MCF 10A (cell line): ENCODE results near the gene ABCA12. TPM values are rescaled to one million over a fixed set of nuclear protein-coding genes. Genes with fewer than 3 reads are reported as not detected.

Source experiments
- BruUV-seq: library from RNA; stranded (reverse); fragments of 400-500 nt; replicated peaks from 2 replicates; lab custom pipeline; 2021; lab: Mats Ljungman, UMichigan
- CTCF ChIA-PET: fragments of 300-600 bp; sonication (Branson Sonifier 250); formaldehyde crosslinking; extraction: SDS; loops from one replicate; lab custom pipeline; 2021; ENCODE audit warnings: antibody characterized with exemption, inconsistent platforms; lab: Yijun Ruan, JAX
- POLR2A ChIA-PET: fragments of 300-600, 350-650 bp; sonication (Branson Sonifier 250); formaldehyde crosslinking; extraction: SDS; loops from one replicate; lab custom pipeline; 2020; ENCODE audit warnings: antibody characterized with exemption, inconsistent platforms; lab: Yijun Ruan, JAX
- DNase-seq: peaks from one replicate; pipeline ENCODE4 v3.0.0-alpha.2; 2018; ENCODE audit not compliant: unreplicated experiment
- H3K27ac Mint-ChIP-seq: one replicate; pipeline ENCODE4 v1.8.0; 2022; ENCODE audit warnings: mild to moderate bottlenecking, low read depth, mixed read lengths; ENCODE audit not compliant: unreplicated experiment
- H3K27me3 Mint-ChIP-seq: one replicate; pipeline ENCODE4 v1.8.0; 2022; ENCODE audit warnings: mixed read lengths; ENCODE audit not compliant: insufficient read depth, unreplicated experiment
- H3K36me3 Mint-ChIP-seq: one replicate; pipeline ENCODE4 v1.8.0; 2022; ENCODE audit warnings: mild to moderate bottlenecking, moderate library complexity, mixed read lengths; ENCODE audit not compliant: insufficient read depth, unreplicated experiment
- H3K4me1 Mint-ChIP-seq: one replicate; pipeline ENCODE4 v1.8.0; 2022; ENCODE audit warnings: mixed read lengths; ENCODE audit not compliant: insufficient read depth, unreplicated experiment
- H3K4me3 Mint-ChIP-seq: one replicate; pipeline ENCODE4 v1.8.0; 2022; ENCODE audit warnings: mild to moderate bottlenecking, moderate library complexity, mixed read lengths; ENCODE audit not compliant: unreplicated experiment
- H3K9me3 Mint-ChIP-seq: one replicate; pipeline ENCODE4 v1.8.0; 2022; ENCODE audit warnings: mixed read lengths; ENCODE audit not compliant: unreplicated experiment
- CTCF ChIP-seq: fragments of 200-600 bp; IDR thresholded peaks from one replicate; pipeline ENCODE4 v1.8.0; 2022; ENCODE audit warnings: antibody characterized with exemption, mild to moderate bottlenecking; ENCODE audit not compliant: unreplicated experiment
- intact Hi-C: fragments of 100-400 bp; cut with micrococcal nuclease; formaldehyde crosslinking; loops from 2 replicates; pipeline ENCODE4 v1.14.1; 2022
- total RNA-seq: library from RNA; stranded (reverse); gene quantifications from 2 replicates; pipeline ENCODE4 v1.2.3, GENCODE V29; 2022

Gene ABCA12
- total RNA-seq, 1 experiment from 2014 or later, result 37.8 TPM

- no peak for TF ChIP-seq CTCF
- no TSS peak for BruUV-seq
- Mint-ChIP-seq H3K4me1 (no peaks in the 10 kb centered on the region), H3K27me3 (no peaks in the 10 kb centered on the region), H3K4me3 (no peak overlapping the region), H3K9me3 (no peaks in the 10 kb centered on the region), H3K36me3 (no peaks in the 10 kb centered on the region), H3K27ac (no peak overlapping the region)
- ChIA-PET POLR2A (interaction anchor here (0.7 kb wide), 1 partner anchor 23 kb away, joined by 3 read pairs; no protein-coding TSS in a partner anchor), CTCF (interaction anchor here (0.7 kb wide), 1 partner anchor 218 kb away, joined by 3 read pairs; no protein-coding TSS in a partner anchor)
- intact Hi-C loops, result no loop called here
- no peak for DNase-seq
Observed at GRCh38 chr2:215082446-215082845, 56.0 kb downstream of the ABCA12 start.

- Mint-ChIP-seq H3K27ac (no peak overlapping the region), H3K27me3 (no peaks in the 10 kb centered on the region), H3K4me3 (no peak overlapping the region), H3K36me3 (no peaks in the 10 kb centered on the region), H3K4me1 (no peaks in the 10 kb centered on the region), H3K9me3 (no peaks in the 10 kb centered on the region)
- intact Hi-C loops, result no loop called here
- POLR2A ChIA-PET, result no interaction called here
- DNase-seq, result no peak
- no peak for TF ChIP-seq CTCF
- no TSS peak for BruUV-seq
- CTCF ChIA-PET, result interaction anchor here (0.6 kb wide), 1 partner anchor 953 kb away, joined by 5 read pairs; no protein-coding TSS in a partner anchor
Observed at GRCh38 chr2:215080545-215080944, 57.9 kb downstream of the ABCA12 start.

- DNase-seq, result peak; percentile 80
- intact Hi-C loops, result loop anchor here (1.0 kb wide), 2 partner anchors 34 to 94 kb away; no protein-coding TSS in a partner anchor
- no peak for TF ChIP-seq CTCF
- no TSS peak for BruUV-seq
- Mint-ChIP-seq H3K4me3 (no peak overlapping the region), H3K27ac (peak overlapping the region; percentile 68), H3K4me1 (peaks cover 9% of the 10 kb centered on the region), H3K27me3 (no peaks in the 10 kb centered on the region), H3K9me3 (no peaks in the 10 kb centered on the region), H3K36me3 (peaks cover 5% of the 10 kb centered on the region)
- CTCF ChIA-PET, result no interaction called here
- POLR2A ChIA-PET, result interaction anchor here (1.0 to 1.3 kb wide), 5 partner anchors 19 to 118 kb away, joined by 3 to 11 read pairs (median 4); no protein-coding TSS in a partner anchor
Observed at GRCh38 chr2:215071676-215072075, 66.8 kb downstream of the ABCA12 start.

GRCh38 chr2:215068399-215068798 is 70.0 kb downstream of the ABCA12 start:
- no TSS peak for BruUV-seq
- intact Hi-C loops, result no loop called here
- DNase-seq, result no peak
- ChIA-PET POLR2A (interaction anchor here (0.6 kb wide), 1 partner anchor 430 kb away, joined by 3 read pairs; no protein-coding TSS in a partner anchor), CTCF (interaction anchor here (1.4 kb wide), 1 partner anchor 135 kb away, joined by 3 read pairs; no protein-coding TSS in a partner anchor)
- no peaks in the 10 kb centered on the region for H3K9me3 Mint-ChIP-seq
- no peak overlapping the region for H3K27ac Mint-ChIP-seq
- no peak overlapping the region for H3K4me3 Mint-ChIP-seq
- H3K36me3 Mint-ChIP-seq, result peaks cover 12% of the 10 kb centered on the region
- no peaks in the 10 kb centered on the region for H3K27me3 Mint-ChIP-seq
- peaks cover 9% of the 10 kb centered on the region for H3K4me1 Mint-ChIP-seq
- TF ChIP-seq CTCF, result no peak
